Omental fat pad (tissue), 4 donors: ENCODE results near the gene HBZ. TPM values are rescaled to one million over a fixed set of nuclear protein-coding genes. Genes with fewer than 3 reads are reported as not detected.
"Not testable (repeated sequence)": the region's sequence is repeated elsewhere in the genome, so short reads cannot be mapped to it uniquely, and the experiment has no call there.

ENCODE experiments used
- ATAC-seq: fragments of 150-250 bp; one replicate; pipeline ENCODE4 v1.9.1; 2016; ENCODE audit warnings: mild to moderate bottlenecking, moderate library complexity; ENCODE audit not compliant: low FRiP score
- DNase-seq: peaks from one replicate; pipeline ENCODE4 v3.0.0-alpha.2; 2019; ENCODE audit warnings: low spot score
- total RNA-seq, 4 donors: library from RNA; depleted of rRNA; stranded (reverse); fragments of >200 nt; gene quantifications; one replicate each; pipeline ENCODE4 v1.1.0, GENCODE V29; 2016
- TF ChIP-seq, protein P1 (sequence below), 3 donors: fragments of 450-650 bp; IDR thresholded peaks; one replicate each; pipeline ENCODE4 v1.5.1; 2016 to 2017; ENCODE audit warnings: antibody characterized with exemption in 3 of 3, mild to moderate bottlenecking in 3 of 3, moderate library complexity in 2 of 3

HBZ gene
- total RNA-seq, 4 donors from 2014 or later: not detected

GRCh38 chr16:166375-167121 is 14.1 kb downstream of the HBZ start:
- DNase-seq: no peak
- TF ChIP-seq, protein P1, sequence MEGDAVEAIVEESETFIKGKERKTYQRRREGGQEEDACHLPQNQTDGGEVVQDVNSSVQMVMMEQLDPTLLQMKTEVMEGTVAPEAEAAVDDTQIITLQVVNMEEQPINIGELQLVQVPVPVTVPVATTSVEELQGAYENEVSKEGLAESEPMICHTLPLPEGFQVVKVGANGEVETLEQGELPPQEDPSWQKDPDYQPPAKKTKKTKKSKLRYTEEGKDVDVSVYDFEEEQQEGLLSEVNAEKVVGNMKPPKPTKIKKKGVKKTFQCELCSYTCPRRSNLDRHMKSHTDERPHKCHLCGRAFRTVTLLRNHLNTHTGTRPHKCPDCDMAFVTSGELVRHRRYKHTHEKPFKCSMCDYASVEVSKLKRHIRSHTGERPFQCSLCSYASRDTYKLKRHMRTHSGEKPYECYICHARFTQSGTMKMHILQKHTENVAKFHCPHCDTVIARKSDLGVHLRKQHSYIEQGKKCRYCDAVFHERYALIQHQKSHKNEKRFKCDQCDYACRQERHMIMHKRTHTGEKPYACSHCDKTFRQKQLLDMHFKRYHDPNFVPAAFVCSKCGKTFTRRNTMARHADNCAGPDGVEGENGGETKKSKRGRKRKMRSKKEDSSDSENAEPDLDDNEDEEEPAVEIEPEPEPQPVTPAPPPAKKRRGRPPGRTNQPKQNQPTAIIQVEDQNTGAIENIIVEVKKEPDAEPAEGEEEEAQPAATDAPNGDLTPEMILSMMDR (IDR thresholded peaks at IDR 0.05): no peak
- ATAC-seq: no peak

DNA sequence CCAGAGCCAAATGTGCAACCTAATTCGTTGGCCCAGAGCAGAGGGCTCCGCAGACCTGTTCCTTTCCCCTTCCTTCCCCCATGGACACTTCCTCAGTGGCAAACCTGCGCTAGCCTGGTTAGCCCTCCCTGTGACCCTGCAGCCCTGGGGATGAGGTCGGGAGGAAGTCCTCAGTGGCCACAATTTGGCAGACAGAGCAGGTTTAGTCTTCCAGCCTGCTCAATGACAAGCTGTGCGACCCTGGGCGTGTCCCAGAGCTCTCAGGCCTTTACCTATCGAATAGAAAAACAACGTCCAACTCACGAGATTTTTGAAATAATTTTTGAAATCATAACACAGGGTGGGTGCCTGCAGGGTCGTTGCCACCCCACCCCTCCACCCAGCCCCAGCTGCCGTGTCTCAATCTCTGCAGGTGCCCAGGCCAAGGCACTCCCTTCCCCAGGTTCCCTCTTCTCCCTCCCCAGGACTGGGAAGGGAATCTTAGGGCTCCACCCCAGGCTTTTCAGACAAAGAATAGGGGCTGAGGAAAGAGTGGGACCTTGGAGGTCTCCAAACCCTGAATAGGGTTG is 14.8 kb downstream of the HBZ start:
- TF ChIP-seq, protein P1 (IDR thresholded peaks at IDR 0.05): no peak
- no peak for ATAC-seq
- DNase-seq: no peak

- no peak for ATAC-seq
- no peak for DNase-seq
- TF ChIP-seq, protein P1 (IDR thresholded peaks at IDR 0.05): no peak
These were observed 16.0 kb downstream of the HBZ start for GRCh38 chr16:168424-168823.

- DNase-seq (no peak), ATAC-seq (no peak)
- TF ChIP-seq, protein P1 (IDR thresholded peaks at IDR 0.05): no peak
These were observed 16.6 kb downstream of the HBZ start for GRCh38 chr16:169014-169413.

- not testable (repeated sequence) for ATAC-seq, DNase-seq
These were observed 17.7 kb downstream of the HBZ start for GRCh38 chr16:170088-170507.

DNA sequence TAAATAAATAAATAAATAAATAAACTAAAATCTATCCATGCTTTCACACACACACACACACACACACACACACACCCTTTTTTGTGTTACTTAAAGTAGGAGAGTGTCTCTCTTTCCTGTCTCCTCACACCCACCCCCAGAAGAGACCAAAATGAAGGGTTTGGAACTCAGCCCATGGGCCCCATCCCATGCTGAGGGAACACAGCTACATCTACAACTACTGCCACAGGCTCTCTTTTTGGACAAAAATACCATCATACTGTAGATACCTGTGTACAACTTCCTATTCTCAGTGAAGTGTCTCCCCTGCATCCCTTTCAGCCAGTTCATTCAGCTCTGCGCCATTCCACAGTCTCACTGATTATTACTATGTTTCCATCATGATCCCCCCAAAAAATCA is 18.3 kb downstream of the HBZ start:
- DNase-seq (no peak), ATAC-seq (no peak)
- TF ChIP-seq, protein P1 (IDR thresholded peaks at IDR 0.05): no peak

DNA sequence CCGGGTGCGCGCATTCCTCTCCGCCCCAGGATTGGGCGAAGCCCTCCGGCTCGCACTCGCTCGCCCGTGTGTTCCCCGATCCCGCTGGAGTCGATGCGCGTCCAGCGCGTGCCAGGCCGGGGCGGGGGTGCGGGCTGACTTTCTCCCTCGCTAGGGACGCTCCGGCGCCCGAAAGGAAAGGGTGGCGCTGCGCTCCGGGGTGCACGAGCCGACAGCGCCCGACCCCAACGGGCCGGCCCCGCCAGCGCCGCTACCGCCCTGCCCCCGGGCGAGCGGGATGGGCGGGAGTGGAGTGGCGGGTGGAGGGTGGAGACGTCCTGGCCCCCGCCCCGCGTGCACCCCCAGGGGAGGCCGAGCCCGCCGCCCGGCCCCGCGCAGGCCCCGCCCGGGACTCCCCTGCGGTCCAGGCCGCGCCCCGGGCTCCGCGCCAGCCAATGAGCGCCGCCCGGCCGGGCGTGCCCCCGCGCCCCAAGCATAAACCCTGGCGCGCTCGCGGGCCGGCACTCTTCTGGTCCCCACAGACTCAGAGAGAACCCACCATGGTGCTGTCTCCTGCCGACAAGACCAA is 20.0 kb downstream of the HBZ start, which contains the start of gene HBA2:
TSS of gene HBA2 (plus strand) at position 503 of the 568 bp plus-strand sequence. CDS start at position 540, 37 bp downstream.
- DNase-seq, ATAC-seq: not testable (repeated sequence)

DNA sequence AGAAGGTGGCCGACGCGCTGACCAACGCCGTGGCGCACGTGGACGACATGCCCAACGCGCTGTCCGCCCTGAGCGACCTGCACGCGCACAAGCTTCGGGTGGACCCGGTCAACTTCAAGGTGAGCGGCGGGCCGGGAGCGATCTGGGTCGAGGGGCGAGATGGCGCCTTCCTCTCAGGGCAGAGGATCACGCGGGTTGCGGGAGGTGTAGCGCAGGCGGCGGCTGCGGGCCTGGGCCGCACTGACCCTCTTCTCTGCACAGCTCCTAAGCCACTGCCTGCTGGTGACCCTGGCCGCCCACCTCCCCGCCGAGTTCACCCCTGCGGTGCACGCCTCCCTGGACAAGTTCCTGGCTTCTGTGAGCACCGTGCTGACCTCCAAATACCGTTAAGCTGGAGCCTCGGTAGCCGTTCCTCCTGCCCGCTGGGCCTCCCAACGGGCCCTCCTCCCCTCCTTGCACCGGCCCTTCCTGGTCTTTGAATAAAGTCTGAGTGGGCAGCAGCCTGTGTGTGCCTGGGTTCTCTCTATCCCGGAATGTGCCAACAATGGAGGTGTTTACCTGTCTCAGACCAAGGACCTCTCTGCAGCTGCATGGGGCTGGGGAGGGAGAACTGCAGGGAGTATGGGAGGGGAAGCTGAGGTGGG is 20.9 kb downstream of the HBZ start:
- not testable (repeated sequence) for ATAC-seq, DNase-seq

- ATAC-seq, DNase-seq: not testable (repeated sequence)
These were observed 21.7 kb downstream of the HBZ start for GRCh38 chr16:173928-174769.
